ENCODE data around the gene PSTPIP1.

PSTPIP1 gene

GRCh38 chr15:77042955-77043920 lies 48.3 kb downstream of the PSTPIP1 start:
- DNase-seq (ENCODE audit: low read depth), result no peak

- DNase-seq (ENCODE audit: low read depth), result no peak
Measured at GRCh38 chr15:77044228-77045042, 49.5 kb downstream of the PSTPIP1 start.

- no peak for DNase-seq (ENCODE audit: low read depth)
Measured at GRCh38 chr15:77045985-77046384, 51.1 kb downstream of the PSTPIP1 start.

GRCh38 chr15:77046704-77047412 lies 51.9 kb downstream of the PSTPIP1 start:
- no peak for DNase-seq (ENCODE audit: low read depth)

GRCh38 chr15:77048135-77048876 lies 53.4 kb downstream of the PSTPIP1 start:
- no peak for DNase-seq (ENCODE audit: low read depth)

GRCh38 chr15:77052556-77052955 lies 57.6 kb downstream of the PSTPIP1 start:
- no peak for DNase-seq (ENCODE audit: low read depth)

- DNase-seq (ENCODE audit: low read depth), result no peak
Measured at GRCh38 chr15:77053709-77054108, 58.8 kb downstream of the PSTPIP1 start.

- DNase-seq (ENCODE audit: low read depth), result no peak
Measured at GRCh38 chr15:77057072-77057471, 62.1 kb downstream of the PSTPIP1 start.

GRCh38 chr15:77057685-77058084 lies 62.8 kb downstream of the PSTPIP1 start:
- no peak for DNase-seq (ENCODE audit: low read depth)

GRCh38 chr15:77058468-77058867 lies 63.5 kb downstream of the PSTPIP1 start:
- no peak for DNase-seq (ENCODE audit: low read depth)

- no peak for DNase-seq (ENCODE audit: low read depth)
Measured at GRCh38 chr15:77059786-77060361, 64.9 kb downstream of the PSTPIP1 start.

GRCh38 chr15:77060546-77060945 lies 65.6 kb downstream of the PSTPIP1 start:
- DNase-seq (ENCODE audit: low read depth), result no peak

GRCh38 chr15:77063249-77063648 lies 68.3 kb downstream of the PSTPIP1 start:
- DNase-seq (ENCODE audit: low read depth), result no peak

GRCh38 chr15:77064063-77064462 lies 69.1 kb downstream of the PSTPIP1 start:
- DNase-seq (ENCODE audit: low read depth), result no peak

GRCh38 chr15:77064539-77065308 lies 69.8 kb downstream of the PSTPIP1 start:
- no peak for DNase-seq (ENCODE audit: low read depth)

GRCh38 chr15:77066971-77067690 lies 72.2 kb downstream of the PSTPIP1 start:
- no peak for DNase-seq (ENCODE audit: low read depth)

GRCh38 chr15:77067691-77068367 lies 72.9 kb downstream of the PSTPIP1 start:
- no peak for DNase-seq (ENCODE audit: low read depth)

GRCh38 chr15:77068633-77069032 lies 73.7 kb downstream of the PSTPIP1 start:
- no peak for DNase-seq (ENCODE audit: low read depth)

GRCh38 chr15:77069521-77070121 lies 74.7 kb downstream of the PSTPIP1 start:
- DNase-seq (ENCODE audit: low read depth), result no peak
